Ascending aorta (tissue), 2 donors: ENCODE results near the gene ZNF528. TPM values are rescaled to one million over a fixed set of nuclear protein-coding genes. Genes with fewer than 3 reads are reported as not detected.
A peak's percentile ranks its signal among the peaks of the same experiment; 100 is the strongest.

Experiments
- DNase-seq, 2 donors: peaks; one replicate each; pipeline ENCODE4 v3.0.0-alpha.2; 2019; ENCODE audit warnings: low spot score in 2 of 2
- H3K27ac ChIP-seq, 2 donors: fragments of 200-600 bp; sonication (generic); one replicate each; pipeline ENCODE4 v1.5.1; 2016 to 2017; ENCODE audit warnings: mild to moderate bottlenecking in 1 of 2
- H3K27me3 ChIP-seq: fragments of 200-600 bp; sonication (generic); one replicate; pipeline ENCODE4 v1.5.1; 2017
- H3K36me3 ChIP-seq, 2 donors: fragments of 200-600 bp; sonication (generic); one replicate each; pipeline ENCODE4 v1.5.1; 2016
- H3K4me1 ChIP-seq, 2 donors: fragments of 200-600 bp; sonication (generic); one replicate each; pipeline ENCODE4 v1.5.1; 2016 to 2017; ENCODE audit warnings: mild to moderate bottlenecking in 1 of 2
- H3K4me3 ChIP-seq, 2 donors: fragments of 200-600 bp; sonication (generic); one replicate each; pipeline ENCODE4 v1.5.1; 2016 to 2017; ENCODE audit warnings: mild to moderate bottlenecking in 1 of 2
- H3K9me3 ChIP-seq, 2 donors: fragments of 200-600 bp; sonication (generic); one replicate each; pipeline ENCODE4 v1.5.1; 2016
- intact Hi-C: fragments of 100-400 bp; cut with DNase I; formaldehyde crosslinking; loops from one replicate; pipeline ENCODE4 v1.15.1; 2023
- total RNA-seq: library from RNA; depleted of rRNA; stranded (reverse); fragments of >200 nt; gene quantifications from one replicate; pipeline ENCODE4 v1.1.0, GENCODE V29; 2016
- TF ChIP-seq, protein P1 (sequence below), 3 experiments: fragments of 200-600 bp in 2 of 3; fragments of 450-650 bp in 1 of 3; sonication (generic) in 2 of 3; IDR thresholded peaks; one replicate each; pipeline ENCODE4 v1.5.1; 2016 to 2019; ENCODE audit warnings: antibody characterized with exemption in 3 of 3, mild to moderate bottlenecking in 1 of 3, moderate library complexity in 1 of 3

Gene ZNF528
- total RNA-seq, 1 donor from 2014 or later: 4.0 TPM

DNA sequence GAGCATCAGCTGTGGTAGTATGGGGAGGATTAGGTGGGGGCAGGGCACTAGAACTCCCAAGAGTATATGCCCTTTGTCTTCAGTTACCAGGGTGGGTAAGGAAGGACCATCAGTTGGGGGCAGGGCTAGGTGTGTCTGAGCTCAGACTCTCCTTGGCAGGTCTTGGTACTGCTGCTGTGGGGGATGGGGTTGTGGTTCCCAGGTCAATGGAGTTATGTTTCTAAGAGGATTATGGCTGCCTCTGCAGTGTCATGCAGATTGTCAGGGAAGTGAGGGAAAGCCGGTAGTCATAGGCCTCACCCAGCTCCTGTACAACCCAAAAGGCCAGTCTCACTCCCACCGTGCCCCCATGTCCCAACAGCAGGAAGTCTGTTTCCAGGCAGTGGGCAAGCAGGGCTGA, 46.9 kb downstream of the ZNF528 start:
- H3K9me3 ChIP-seq: peaks cover 24 to 65% of the 10 kb centered on the region in 2 donors
- no peak overlapping the region for H3K27ac ChIP-seq
- H3K4me1 ChIP-seq: no peaks in the 10 kb centered on the region
- no peaks in the 10 kb centered on the region for H3K36me3 ChIP-seq
- intact Hi-C loops: no loop called here
- TF ChIP-seq, protein P1, sequence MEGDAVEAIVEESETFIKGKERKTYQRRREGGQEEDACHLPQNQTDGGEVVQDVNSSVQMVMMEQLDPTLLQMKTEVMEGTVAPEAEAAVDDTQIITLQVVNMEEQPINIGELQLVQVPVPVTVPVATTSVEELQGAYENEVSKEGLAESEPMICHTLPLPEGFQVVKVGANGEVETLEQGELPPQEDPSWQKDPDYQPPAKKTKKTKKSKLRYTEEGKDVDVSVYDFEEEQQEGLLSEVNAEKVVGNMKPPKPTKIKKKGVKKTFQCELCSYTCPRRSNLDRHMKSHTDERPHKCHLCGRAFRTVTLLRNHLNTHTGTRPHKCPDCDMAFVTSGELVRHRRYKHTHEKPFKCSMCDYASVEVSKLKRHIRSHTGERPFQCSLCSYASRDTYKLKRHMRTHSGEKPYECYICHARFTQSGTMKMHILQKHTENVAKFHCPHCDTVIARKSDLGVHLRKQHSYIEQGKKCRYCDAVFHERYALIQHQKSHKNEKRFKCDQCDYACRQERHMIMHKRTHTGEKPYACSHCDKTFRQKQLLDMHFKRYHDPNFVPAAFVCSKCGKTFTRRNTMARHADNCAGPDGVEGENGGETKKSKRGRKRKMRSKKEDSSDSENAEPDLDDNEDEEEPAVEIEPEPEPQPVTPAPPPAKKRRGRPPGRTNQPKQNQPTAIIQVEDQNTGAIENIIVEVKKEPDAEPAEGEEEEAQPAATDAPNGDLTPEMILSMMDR (IDR thresholded peaks at IDR 0.05): no peak
- H3K27me3 ChIP-seq: no peaks in the 10 kb centered on the region
- H3K4me3 ChIP-seq: no peak overlapping the region
- DNase-seq: no peak

DNA sequence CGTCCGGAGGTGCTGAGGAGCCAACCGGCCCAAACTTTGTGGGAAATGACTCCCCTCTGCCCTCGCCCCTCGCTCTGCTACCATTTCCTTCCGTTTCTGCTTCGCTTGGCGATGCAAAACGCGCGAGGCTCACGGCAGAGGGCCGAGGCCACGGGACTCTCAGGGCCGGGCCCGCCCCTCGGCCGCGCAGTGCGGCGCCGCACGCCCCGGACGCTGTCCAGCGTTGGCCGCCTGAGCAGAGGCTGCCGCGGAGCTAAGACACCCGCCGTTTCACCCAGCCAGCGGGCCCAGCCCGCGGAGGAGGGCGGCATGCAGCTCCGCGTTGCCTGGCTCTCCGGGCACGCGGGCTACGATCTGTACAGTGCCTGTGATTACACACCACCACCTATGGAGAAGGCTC, 53.6 kb downstream of the ZNF528 start:
- Histone ChIP-seq H3K36me3 (peaks cover under 1 to 2% of the 10 kb centered on the region in 2 donors), H3K27me3 (no peaks in the 10 kb centered on the region), H3K9me3 (peaks cover 27 to 55% of the 10 kb centered on the region in 2 donors), H3K4me3 (no peak overlapping the region), H3K4me1 (peaks cover 0 to 3% of the 10 kb centered on the region in 2 donors), H3K27ac (no peak overlapping the region)
- no peak for DNase-seq
- TF ChIP-seq, protein P1 (IDR thresholded peaks at IDR 0.05): no peak
- intact Hi-C loops: no loop called here

DNA sequence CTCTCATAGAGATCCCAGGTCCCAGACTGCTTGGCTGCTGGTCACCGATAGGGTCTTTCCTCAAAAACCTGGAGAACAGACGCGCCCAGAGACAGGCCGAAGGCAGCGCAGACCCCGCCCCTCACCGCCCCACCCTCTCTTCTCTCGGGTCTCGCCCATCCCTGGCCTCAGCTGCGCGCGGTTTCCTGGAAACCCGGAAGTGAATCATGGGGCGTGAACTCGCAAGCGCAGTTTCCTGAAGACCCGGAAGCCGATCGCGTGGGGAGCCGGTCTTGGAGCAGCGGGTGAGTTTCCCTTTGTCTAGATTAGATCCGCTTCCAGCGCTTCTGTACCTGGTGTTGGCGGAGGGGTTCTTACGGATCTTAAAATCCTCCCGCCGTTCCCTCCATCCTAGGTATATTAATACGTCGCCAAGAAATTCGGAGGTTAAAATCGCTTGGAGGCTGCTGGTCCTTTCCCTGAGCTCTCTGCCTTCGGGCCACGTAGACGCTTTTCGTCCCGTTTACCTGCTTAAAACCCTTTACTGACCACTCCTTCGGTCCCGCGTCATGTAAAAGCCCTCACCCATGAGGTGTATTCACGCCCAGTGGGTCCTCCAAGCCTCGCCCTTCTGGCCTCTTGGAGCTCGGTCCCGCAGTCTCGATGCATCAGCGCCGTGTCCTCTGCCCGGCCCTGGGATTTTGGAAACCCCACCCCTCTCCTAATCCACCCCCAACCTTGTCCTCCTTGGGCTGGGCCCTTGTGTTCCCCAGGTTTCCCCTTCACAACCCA, 55.9 kb downstream of the ZNF528 start, which contains the start of gene ZNF578:
Gene ZNF578 (plus strand): TSS at position 230 of the 771 bp plus-strand sequence. CDS start 48,293 bp downstream, outside the sequence.
- H3K9me3 ChIP-seq: peaks cover 44 to 68% of the 10 kb centered on the region in 2 donors
- H3K27ac ChIP-seq: no peak within 1 kb of the TSS
- TF ChIP-seq, protein P1 (IDR thresholded peaks at IDR 0.05): no peak
- intact Hi-C loops: loop anchor here (2.0 kb wide), 1 partner anchor 73 kb away; the partner anchor contains the start of gene ZNF808
- H3K27me3 ChIP-seq: no peaks in the 10 kb centered on the region
- H3K36me3 ChIP-seq: peaks cover 17 to 22% of the 10 kb centered on the region in 2 donors
- peak in 1 of 2 donors; percentile 80 for DNase-seq
- H3K4me3 ChIP-seq: peak within 1 kb of the TSS; percentile 63 to 75
- peaks cover 0 to 3% of the 10 kb centered on the region in 2 donors for H3K4me1 ChIP-seq

DNA sequence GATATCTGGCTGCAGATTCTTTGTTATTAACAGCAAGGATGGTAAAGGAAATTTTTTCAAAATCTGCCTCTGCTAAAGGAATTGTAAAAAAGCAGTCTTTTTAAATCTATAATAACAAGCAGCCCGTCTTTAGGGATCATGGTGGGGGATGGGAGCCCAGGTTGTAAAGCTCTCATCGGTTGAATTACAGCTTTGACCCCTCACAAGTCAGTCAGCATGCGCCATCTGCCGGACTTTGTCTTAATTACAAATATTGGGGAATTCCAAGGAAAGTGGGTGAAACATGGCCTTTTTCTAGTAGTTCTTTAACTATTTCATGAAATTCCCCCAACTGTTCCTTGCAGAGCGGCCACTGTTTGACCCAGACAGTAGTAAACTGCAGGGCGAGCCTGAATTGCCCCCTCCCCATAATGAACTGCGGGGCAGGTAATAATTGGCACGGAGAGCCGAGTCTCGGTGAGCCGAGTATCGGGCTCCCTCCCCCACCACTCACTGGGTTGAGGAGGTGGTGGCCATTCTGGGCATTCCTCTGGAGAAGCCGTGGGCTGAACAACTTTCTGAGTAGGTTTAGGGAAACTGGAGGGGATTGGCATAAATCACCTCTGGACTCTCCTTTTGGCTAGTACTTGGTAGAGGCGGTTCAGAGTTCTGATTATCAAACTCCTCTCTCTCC, 67.3 kb downstream of the ZNF528 start:
- TF ChIP-seq, protein P1 (IDR thresholded peaks at IDR 0.05): no peak
- H3K9me3 ChIP-seq: peaks cover 63 to 97% of the 10 kb centered on the region in 2 donors
- intact Hi-C loops: no loop called here

More for the DNA sequence above, 67.3 kb downstream of the ZNF528 start:
- no peak overlapping the region for H3K4me3 ChIP-seq
- peaks cover 0 to 11% of the 10 kb centered on the region in 2 donors for H3K36me3 ChIP-seq
- no peaks in the 10 kb centered on the region for H3K4me1 ChIP-seq
- no peak overlapping the region for H3K27ac ChIP-seq
- DNase-seq: no peak
- no peaks in the 10 kb centered on the region for H3K27me3 ChIP-seq

Other genes starting within 250 kb of the ZNF528 start
- gene ZNF836, start 226.2 kb upstream of the ZNF528 start, total RNA-seq: 2.8 TPM
- 215 TPM for gene PPP2R1A, start 207.8 kb upstream of the ZNF528 start, total RNA-seq
- gene ZNF766, start 128.3 kb upstream of the ZNF528 start, total RNA-seq: 2.3 TPM
- gene ZNF480, start 100.7 kb upstream of the ZNF528 start, total RNA-seq: 4.4 TPM
- gene ZNF610, start 61.6 kb upstream of the ZNF528 start, total RNA-seq: not detected
- gene ZNF880, start 27.9 kb upstream of the ZNF528 start, total RNA-seq: 21.5 TPM
- not detected for gene ZNF534, start 31.3 kb downstream of the ZNF528 start, total RNA-seq
- gene ZNF578, start 55.7 kb downstream of the ZNF528 start, total RNA-seq: not detected
- 9.0 TPM for gene ZNF808, start 129.8 kb downstream of the ZNF528 start, total RNA-seq
- 13.2 TPM for gene ZNF701, start 172.4 kb downstream of the ZNF528 start, total RNA-seq
- 29.1 TPM for gene ZNF83, start 240.5 kb downstream of the ZNF528 start, total RNA-seq